ENCODE data around the gene FLRT2. TPM values are rescaled to one million over a fixed set of nuclear protein-coding genes. Genes with fewer than 3 reads are reported as not detected.

Gene FLRT2
- total RNA-seq, 1 experiment from 2014 or later, result 0.17 TPM

- POLR2A ChIA-PET, result no interaction called here
- Histone ChIP-seq H4K20me1 (ENCODE audit: insufficient read depth) (no peaks in the 10 kb centered on the region), H3K27me3 (ENCODE audit: insufficient read depth, low read length) (no peaks in the 10 kb centered on the region), H3K9ac (ENCODE audit: low read length) (no peak overlapping the region), H3K9me3 (ENCODE audit: control insufficient read depth in 1 of 2, insufficient read depth in 1 of 2, low read depth in 1 of 2, low read length in 2 of 2) (peaks cover 10 to 11% of the 10 kb centered on the region in 2 experiments; a peak in 3 of 4 replicates), H3K9me2 (ENCODE audit: insufficient read depth) (no peaks in the 10 kb centered on the region), H3K4me1 (ENCODE audit: control insufficient read depth in 1 of 2, insufficient read depth in 2 of 2, low read length in 2 of 2) (no peaks in the 10 kb centered on the region), H3K36me3 (ENCODE audit: control insufficient read depth in 1 of 2, insufficient read depth in 2 of 2, low read length in 2 of 2) (no peaks in the 10 kb centered on the region), H3K27ac (ENCODE audit: low read depth, low read length) (no peak overlapping the region), H2AFZ (ENCODE audit: low read depth, low read length, poor library complexity, severe bottlenecking) (no peak overlapping the region), H3K4me2 (ENCODE audit: low read length) (no peak overlapping the region), H3K4me3 (replicated peaks in 1 of 2; ENCODE audit: low read depth in 1 of 2, low read length in 2 of 2) (no peak overlapping the region), H3K79me2 (ENCODE audit: insufficient read depth, low read length) (no peaks in the 10 kb centered on the region)
- TF ChIP-seq CEBPB (IDR thresholded peaks at IDR 0.05; ENCODE audit: low read depth) (no peak), SP1 (IDR thresholded peaks at IDR 0.05; ENCODE audit: low read depth) (no peak), RAD21 (IDR thresholded peaks at IDR 0.05; ENCODE audit: low read depth) (no peak), TCF7L2 (IDR thresholded peaks at IDR 0.05; ENCODE audit: borderline replicate concordance, extremely low read depth, insufficient read depth, insufficient read length) (no peak), POLR2A (IDR thresholded peaks at IDR 0.05; ENCODE audit: borderline replicate concordance, extremely low read depth, insufficient read depth, insufficient read length) (no peak), ZFX (IDR thresholded peaks at IDR 0.05) (no peak), EZH2 (IDR thresholded peaks at IDR 0.05) (no peak), CTCF (IDR thresholded peaks at IDR 0.05 in 2 of 3, conservative IDR thresholded peaks at IDR 0.05 in 1 of 3; ENCODE audit: borderline replicate concordance in 1 of 3, insufficient read depth in 1 of 3, low read depth in 2 of 3, low read length in 2 of 3) (no peak), SRF (IDR thresholded peaks at IDR 0.05; ENCODE audit: low read depth) (no peak)
- BruUV-seq (replicated peaks), result no TSS peak
- DNase-seq (ENCODE audit: low read depth, low spot score) (no peak), ATAC-seq (no peak)
- intact Hi-C loops (cut with micrococcal nuclease), result no loop called here
- RAD21 ChIA-PET (ENCODE audit: low non-redundant PET in 1 of 2, low total read pairs in 2 of 2, uncharacterized antibody in 2 of 2, unreplicated experiment in 2 of 2), result no interaction called here
- CTCF ChIA-PET, result no interaction called here
Measured at GRCh38 chr14:85688006-85688405, 158.1 kb downstream of the FLRT2 start.

- Histone ChIP-seq H3K4me1 (ENCODE audit: control insufficient read depth in 1 of 2, insufficient read depth in 2 of 2, low read length in 2 of 2) (no peaks in the 10 kb centered on the region), H3K79me2 (ENCODE audit: insufficient read depth, low read length) (no peaks in the 10 kb centered on the region), H3K4me2 (ENCODE audit: low read length) (no peak overlapping the region), H3K27me3 (ENCODE audit: insufficient read depth, low read length) (no peaks in the 10 kb centered on the region), H3K9me2 (ENCODE audit: insufficient read depth) (no peaks in the 10 kb centered on the region), H3K9ac (ENCODE audit: low read length) (no peak overlapping the region), H3K4me3 (replicated peaks in 1 of 2; ENCODE audit: low read depth in 1 of 2, low read length in 2 of 2) (no peak overlapping the region), H3K36me3 (ENCODE audit: control insufficient read depth in 1 of 2, insufficient read depth in 2 of 2, low read length in 2 of 2) (no peaks in the 10 kb centered on the region), H3K27ac (ENCODE audit: low read depth, low read length) (no peak overlapping the region), H2AFZ (ENCODE audit: low read depth, low read length, poor library complexity, severe bottlenecking) (no peak overlapping the region), H3K9me3 (ENCODE audit: control insufficient read depth in 1 of 2, insufficient read depth in 1 of 2, low read depth in 1 of 2, low read length in 2 of 2) (peaks cover 12 to 24% of the 10 kb centered on the region in 2 experiments; a peak in 3 of 4 replicates), H4K20me1 (ENCODE audit: insufficient read depth) (no peaks in the 10 kb centered on the region)
- POLR2A ChIA-PET, result no interaction called here
- ATAC-seq (no peak), DNase-seq (ENCODE audit: low read depth, low spot score) (no peak)
- RAD21 ChIA-PET (ENCODE audit: low non-redundant PET in 1 of 2, low total read pairs in 2 of 2, uncharacterized antibody in 2 of 2, unreplicated experiment in 2 of 2), result no interaction called here
- TF ChIP-seq JUND (IDR thresholded peaks at IDR 0.05), result no peak
- no peak for TF ChIP-seq EGR1 (IDR thresholded peaks at IDR 0.05; ENCODE audit: low read depth)
- no peak for TF ChIP-seq SIN3A (IDR thresholded peaks at IDR 0.05; ENCODE audit: low read depth)
- no peak for TF ChIP-seq REST (IDR thresholded peaks at IDR 0.05; ENCODE audit: low read depth)
- TF ChIP-seq SRF (IDR thresholded peaks at IDR 0.05; ENCODE audit: low read depth), result no peak
- no peak for TF ChIP-seq CEBPB (IDR thresholded peaks at IDR 0.05; ENCODE audit: low read depth)
- no peak for TF ChIP-seq MAX (IDR thresholded peaks at IDR 0.05)
- TF ChIP-seq SP1 (IDR thresholded peaks at IDR 0.05; ENCODE audit: low read depth), result no peak
- CTCF ChIA-PET, result no interaction called here
- no TSS peak for BruUV-seq (replicated peaks)
- intact Hi-C loops (cut with micrococcal nuclease), result no loop called here
Measured at GRCh38 chr14:85695300-85695699, 165.4 kb downstream of the FLRT2 start.

Measured in HCT116 (cell line).